Activated CD8-positive, alpha-beta T cell treated with anti-CD3 and anti-CD28 coated beads for 36 hours (primary cell): Measurements from ENCODE around the gene HSF2. TPM values are rescaled to one million over a fixed set of nuclear protein-coding genes. Genes with fewer than 3 reads are reported as not detected.
A peak's percentile ranks its signal among the peaks of the same experiment; 100 is the strongest.

Experiments
- ATAC-seq: fragments of 200-7000 bp; cut with Tn5 transposase; one replicate; pipeline ENCODE4 v1.10.0; 2021; ENCODE audit warnings: mild to moderate bottlenecking, moderate library complexity
- CTCF ChIA-PET: fragments of 350-600 bp; sonication (Branson Sonifier 250); formaldehyde crosslinking; loops from one replicate; lab custom pipeline; 2021; ENCODE audit warnings: antibody characterized with exemption; lab: Charles Lee
- POLR2A ChIA-PET: fragments of 350-600 bp; sonication (Branson Sonifier 250); formaldehyde crosslinking; loops from one replicate; lab custom pipeline; 2021; ENCODE audit warnings: antibody characterized with exemption; lab: Charles Lee
- DNase-seq: peaks from one replicate; pipeline ENCODE4 v3.0.0-alpha.2; 2020
- H3K27ac Mint-ChIP-seq: one replicate; pipeline ENCODE4 v1.8.0; 2021; ENCODE audit warnings: mild to moderate bottlenecking, mixed read lengths
- H3K27me3 Mint-ChIP-seq: one replicate; pipeline ENCODE4 v1.8.0; 2021; ENCODE audit warnings: mixed read lengths
- H3K36me3 Mint-ChIP-seq: one replicate; pipeline ENCODE4 v1.8.0; 2021; ENCODE audit warnings: low read depth, mixed read lengths
- H3K4me1 Mint-ChIP-seq: one replicate; pipeline ENCODE4 v1.8.0; 2021; ENCODE audit warnings: low read depth, mixed read lengths
- H3K4me3 Mint-ChIP-seq: one replicate; pipeline ENCODE4 v1.8.0; 2021; ENCODE audit warnings: mild to moderate bottlenecking, moderate library complexity, mixed read lengths
- H3K9me3 Mint-ChIP-seq: one replicate; pipeline ENCODE4 v1.8.0; 2021; ENCODE audit warnings: mixed read lengths
- intact Hi-C: fragments of 100-400 bp; cut with micrococcal nuclease; formaldehyde crosslinking; loops from one replicate; pipeline ENCODE4 v1.10.0; 2022
- total RNA-seq, 2 experiments: library from RNA; stranded (reverse); gene quantifications; one replicate each; pipeline ENCODE4 v1.2.3, GENCODE V29; 2021
- TF ChIP-seq, protein P1 (sequence below): fragments of 200-600 bp; IDR thresholded peaks from one replicate; pipeline ENCODE4 v1.8.0; 2022; ENCODE audit warnings: antibody characterized with exemption, mild to moderate bottlenecking

HSF2 gene
- total RNA-seq, 2 experiments from 2014 or later, result 19.5 to 22.4 TPM

DNA sequence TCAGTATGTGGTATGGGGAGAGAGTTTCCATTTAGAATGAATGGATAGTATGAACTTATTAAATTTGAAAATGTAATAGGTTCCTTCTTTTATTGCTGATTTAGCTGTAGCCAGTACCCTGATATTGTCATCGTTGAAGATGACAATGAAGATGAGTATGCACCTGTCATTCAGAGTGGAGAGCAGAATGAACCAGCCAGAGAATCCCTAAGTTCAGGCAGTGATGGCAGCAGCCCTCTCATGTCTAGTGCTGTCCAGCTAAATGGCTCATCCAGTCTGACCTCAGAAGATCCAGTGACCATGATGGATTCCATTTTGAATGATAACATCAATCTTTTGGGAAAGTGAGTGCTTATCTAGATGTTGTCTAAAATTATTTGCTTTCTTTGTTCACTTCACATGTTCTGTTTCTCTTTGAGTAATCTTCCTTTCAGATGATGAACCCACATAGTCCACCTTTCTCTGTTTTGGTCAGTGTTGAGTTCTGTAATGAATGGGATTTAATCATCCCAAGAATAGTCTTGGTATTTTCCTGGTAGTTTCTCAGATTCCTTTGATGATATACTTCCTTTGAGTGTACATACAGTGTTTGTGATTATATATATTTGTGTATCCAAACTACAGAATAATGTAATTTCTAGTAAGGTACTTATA, 23.3 kb downstream of the HSF2 start:
- no peak for DNase-seq
- H3K36me3 Mint-ChIP-seq, result peaks cover 42% of the 10 kb centered on the region
- CTCF ChIA-PET, result interaction anchor here (0.9 to 1.1 kb wide), 3 partner anchors 10 to 108 kb away, joined by 3 read pairs; no protein-coding TSS in a partner anchor
- peak; percentile 61 for ATAC-seq
- intact Hi-C loops, result no loop called here
- H3K4me1 Mint-ChIP-seq, result peaks cover 20% of the 10 kb centered on the region
- no peaks in the 10 kb centered on the region for H3K27me3 Mint-ChIP-seq
- H3K27ac Mint-ChIP-seq, result no peak overlapping the region
- no peak overlapping the region for H3K4me3 Mint-ChIP-seq
- TF ChIP-seq, protein P1, sequence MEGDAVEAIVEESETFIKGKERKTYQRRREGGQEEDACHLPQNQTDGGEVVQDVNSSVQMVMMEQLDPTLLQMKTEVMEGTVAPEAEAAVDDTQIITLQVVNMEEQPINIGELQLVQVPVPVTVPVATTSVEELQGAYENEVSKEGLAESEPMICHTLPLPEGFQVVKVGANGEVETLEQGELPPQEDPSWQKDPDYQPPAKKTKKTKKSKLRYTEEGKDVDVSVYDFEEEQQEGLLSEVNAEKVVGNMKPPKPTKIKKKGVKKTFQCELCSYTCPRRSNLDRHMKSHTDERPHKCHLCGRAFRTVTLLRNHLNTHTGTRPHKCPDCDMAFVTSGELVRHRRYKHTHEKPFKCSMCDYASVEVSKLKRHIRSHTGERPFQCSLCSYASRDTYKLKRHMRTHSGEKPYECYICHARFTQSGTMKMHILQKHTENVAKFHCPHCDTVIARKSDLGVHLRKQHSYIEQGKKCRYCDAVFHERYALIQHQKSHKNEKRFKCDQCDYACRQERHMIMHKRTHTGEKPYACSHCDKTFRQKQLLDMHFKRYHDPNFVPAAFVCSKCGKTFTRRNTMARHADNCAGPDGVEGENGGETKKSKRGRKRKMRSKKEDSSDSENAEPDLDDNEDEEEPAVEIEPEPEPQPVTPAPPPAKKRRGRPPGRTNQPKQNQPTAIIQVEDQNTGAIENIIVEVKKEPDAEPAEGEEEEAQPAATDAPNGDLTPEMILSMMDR, result no peak
- no peaks in the 10 kb centered on the region for H3K9me3 Mint-ChIP-seq
- POLR2A ChIA-PET, result interaction anchor here (1.2 kb wide), 1 partner anchor 24 kb away, joined by 3 read pairs; the partner anchor contains the start of gene HSF2

DNA sequence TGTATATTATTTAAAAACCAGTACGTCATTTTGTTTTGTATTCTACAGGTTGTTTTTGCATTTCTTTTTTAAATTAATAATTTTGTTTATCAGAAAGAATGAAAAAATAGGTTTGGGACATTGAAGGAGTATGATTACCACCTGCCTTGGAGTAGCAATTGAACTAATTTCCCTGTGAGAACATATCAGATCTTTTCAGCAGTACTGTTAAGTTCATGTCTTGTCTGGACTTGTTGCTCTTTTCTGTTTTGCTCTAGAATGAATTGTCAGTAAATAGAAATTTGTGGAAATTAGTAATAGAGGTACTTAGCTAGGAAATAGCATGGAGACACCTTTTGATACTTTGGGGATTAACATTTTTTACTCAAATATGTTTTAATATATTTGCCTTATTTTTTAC, 24.3 kb downstream of the HSF2 start:
- intact Hi-C loops, result no loop called here
- POLR2A ChIA-PET, result no interaction called here
- H3K27me3 Mint-ChIP-seq, result no peaks in the 10 kb centered on the region
- H3K9me3 Mint-ChIP-seq, result no peaks in the 10 kb centered on the region
- no peak for DNase-seq
- no peak for ATAC-seq
- H3K27ac Mint-ChIP-seq, result no peak overlapping the region
- CTCF ChIA-PET, result no interaction called here
- TF ChIP-seq, protein P1, result no peak
- H3K4me3 Mint-ChIP-seq, result no peak overlapping the region
- peaks cover 45% of the 10 kb centered on the region for H3K36me3 Mint-ChIP-seq
- H3K4me1 Mint-ChIP-seq, result peaks cover 20% of the 10 kb centered on the region

DNA sequence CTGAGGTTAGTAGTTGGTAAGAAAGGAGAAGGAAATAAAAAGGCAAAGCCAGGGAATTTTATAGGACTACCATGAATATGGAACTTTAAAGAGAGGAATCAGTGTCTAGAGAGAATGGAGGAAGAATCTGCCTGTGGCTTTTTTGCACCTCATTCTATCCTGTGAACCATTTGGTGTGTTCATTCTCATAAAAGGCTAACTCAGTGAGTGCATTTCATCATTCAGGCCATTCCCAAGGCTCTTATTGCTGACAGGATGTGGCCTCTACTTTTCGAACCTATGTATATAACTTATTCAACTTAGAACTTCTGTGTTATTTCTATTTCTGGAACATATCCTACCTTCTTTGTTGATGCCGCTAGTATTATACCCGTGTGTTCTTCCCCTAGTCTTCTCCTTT, 27.1 kb downstream of the HSF2 start:
- ChIA-PET POLR2A (no interaction called here), CTCF (interaction anchor here (0.8 to 2.0 kb wide), 5 partner anchors 12 to 104 kb away, joined by 3 to 9 read pairs (median 3); no protein-coding TSS in a partner anchor)
- no peak overlapping the region for H3K27ac Mint-ChIP-seq
- peaks cover 22% of the 10 kb centered on the region for H3K4me1 Mint-ChIP-seq
- no peaks in the 10 kb centered on the region for H3K27me3 Mint-ChIP-seq
- H3K36me3 Mint-ChIP-seq, result peaks cover 50% of the 10 kb centered on the region
- TF ChIP-seq, protein P1, result no peak
- H3K9me3 Mint-ChIP-seq, result no peaks in the 10 kb centered on the region
- no peak for DNase-seq
- intact Hi-C loops, result no loop called here
- no peak overlapping the region for H3K4me3 Mint-ChIP-seq
- no peak for ATAC-seq

DNA sequence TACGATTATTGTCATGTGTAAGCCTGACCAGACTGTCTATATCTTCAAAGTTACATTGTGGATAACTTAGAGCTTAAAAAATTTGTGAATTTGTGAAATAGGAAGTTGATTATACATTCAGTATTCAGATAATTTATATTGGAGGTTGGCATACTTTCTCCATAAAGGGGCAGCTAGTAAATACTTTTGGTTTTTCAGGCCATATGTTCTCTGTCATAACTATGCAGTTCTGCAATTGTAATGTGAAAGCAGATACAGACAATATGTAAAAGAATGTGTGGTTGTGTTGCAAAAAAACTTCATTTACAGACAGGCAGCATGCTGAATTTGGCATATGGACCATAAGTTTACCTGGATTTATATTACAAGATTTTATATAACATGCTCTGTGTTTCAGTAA, 29.3 kb downstream of the HSF2 start:
- H3K4me1 Mint-ChIP-seq, result peaks cover 26% of the 10 kb centered on the region
- CTCF ChIA-PET, result no interaction called here
- ATAC-seq (no peak), DNase-seq (no peak)
- no peak overlapping the region for H3K27ac Mint-ChIP-seq
- POLR2A ChIA-PET, result no interaction called here
- H3K4me3 Mint-ChIP-seq, result no peak overlapping the region
- H3K36me3 Mint-ChIP-seq, result peaks cover 51% of the 10 kb centered on the region
- intact Hi-C loops, result no loop called here
- no peaks in the 10 kb centered on the region for H3K27me3 Mint-ChIP-seq
- no peaks in the 10 kb centered on the region for H3K9me3 Mint-ChIP-seq
- TF ChIP-seq, protein P1, result no peak

DNA sequence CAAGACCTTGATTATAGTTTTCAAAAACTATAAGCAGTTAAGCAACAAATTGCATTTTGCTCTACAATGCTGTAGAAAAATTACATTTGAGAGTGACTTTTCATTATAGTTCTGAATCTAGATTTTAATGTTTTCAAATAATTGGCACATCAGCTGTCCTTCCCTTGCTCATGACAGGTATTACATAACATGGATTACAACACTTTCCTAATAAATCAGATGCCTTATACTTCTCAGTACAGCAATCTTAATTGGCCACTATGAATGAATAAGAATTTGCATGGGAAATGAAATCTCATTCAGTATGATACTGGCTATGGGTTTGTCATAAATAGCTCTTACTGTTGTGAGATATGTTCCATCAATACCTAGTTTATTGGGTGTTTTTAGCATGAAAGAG, 29.9 kb downstream of the HSF2 start:
- TF ChIP-seq, protein P1, result no peak
- Mint-ChIP-seq H3K36me3 (peaks cover 49% of the 10 kb centered on the region), H3K9me3 (no peaks in the 10 kb centered on the region), H3K4me1 (peaks cover 26% of the 10 kb centered on the region), H3K27me3 (no peaks in the 10 kb centered on the region), H3K27ac (no peak overlapping the region), H3K4me3 (no peak overlapping the region)
- no peak for DNase-seq
- intact Hi-C loops, result no loop called here
- ChIA-PET POLR2A (no interaction called here), CTCF (no interaction called here)
- ATAC-seq, result no peak
